HG03175 (cell line): ENCODE measurements around the gene CRYGN.

Experiments
- ATAC-seq: cut with Tn5 transposase; IDR thresholded peaks from one replicate; pipeline ENCODE4 v1.9.1; 2021; ENCODE audit warnings: mild to moderate bottlenecking, moderate library complexity; ENCODE audit not compliant: unreplicated experiment

The CRYGN gene

DNA sequence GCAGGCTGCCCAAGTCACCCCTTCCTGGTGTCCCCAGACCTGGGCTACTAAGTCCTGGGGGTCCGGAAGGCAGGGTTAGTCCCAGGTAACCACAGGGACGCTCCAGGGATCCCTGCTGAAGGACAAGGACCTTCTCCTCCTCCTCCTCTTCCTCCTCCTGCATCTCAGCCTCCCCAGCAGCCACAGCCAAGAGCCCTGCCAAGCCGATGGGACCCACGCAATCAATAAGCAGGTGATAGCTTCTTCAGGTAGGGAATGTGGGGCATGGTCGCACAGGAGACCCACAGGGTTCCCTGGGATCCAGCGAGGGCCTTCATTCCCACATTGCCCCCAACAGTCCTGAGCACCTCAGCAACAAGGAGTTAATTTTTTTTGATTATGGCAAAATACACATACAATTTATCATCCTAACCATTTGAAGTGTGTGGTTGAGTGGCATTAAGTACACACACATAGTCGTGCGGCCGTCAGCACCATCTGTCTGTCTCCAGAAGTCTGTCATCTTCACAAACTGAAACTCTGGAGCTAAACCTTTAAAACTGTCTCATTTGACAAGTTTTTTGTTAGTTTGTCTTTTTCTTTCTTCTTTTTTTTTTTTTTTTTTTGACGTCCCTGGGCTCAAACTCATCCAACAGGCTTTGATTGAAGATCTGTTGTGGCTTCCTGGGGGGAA is 12.1 kb downstream of the CRYGN start:
- ATAC-seq: no peak

DNA sequence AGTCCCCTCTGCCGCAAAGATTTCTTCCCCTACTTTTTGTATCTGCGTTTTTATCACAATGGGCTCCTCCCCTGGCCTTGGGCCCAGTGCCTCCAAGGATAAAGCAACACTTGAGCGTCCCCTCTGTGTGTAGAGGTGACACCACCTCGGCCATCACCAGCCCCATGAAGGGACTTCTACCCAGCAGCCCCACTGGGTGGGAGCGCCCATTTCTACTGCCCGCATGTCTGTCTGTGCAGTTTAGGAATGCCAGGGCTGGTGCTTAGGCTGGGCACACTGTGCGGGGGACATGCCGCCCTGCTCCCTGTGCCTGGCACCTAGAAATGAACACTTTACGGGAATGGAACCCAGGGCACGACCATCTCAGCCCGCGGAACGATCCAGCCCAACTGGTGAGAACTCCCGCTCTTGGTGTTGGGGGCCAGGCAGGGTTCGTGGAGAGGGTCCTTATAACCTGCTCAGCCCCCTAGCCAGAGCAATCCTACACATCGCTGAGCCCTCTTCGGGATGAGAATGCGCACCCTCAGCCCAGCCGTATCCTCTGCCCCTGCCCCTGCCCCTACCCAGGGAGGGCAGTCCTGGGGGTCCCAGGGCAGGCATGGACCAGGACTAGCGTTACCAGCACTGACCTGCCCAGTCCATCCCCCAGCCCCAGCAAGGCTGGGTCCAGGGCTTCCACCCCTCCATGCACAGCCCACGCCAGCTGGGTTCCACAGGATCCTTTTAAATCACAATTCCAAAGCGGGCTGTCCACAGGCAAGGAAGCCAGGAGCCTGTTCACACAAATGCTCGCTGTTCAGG is 12.8 kb downstream of the CRYGN start:
- no peak for ATAC-seq

DNA sequence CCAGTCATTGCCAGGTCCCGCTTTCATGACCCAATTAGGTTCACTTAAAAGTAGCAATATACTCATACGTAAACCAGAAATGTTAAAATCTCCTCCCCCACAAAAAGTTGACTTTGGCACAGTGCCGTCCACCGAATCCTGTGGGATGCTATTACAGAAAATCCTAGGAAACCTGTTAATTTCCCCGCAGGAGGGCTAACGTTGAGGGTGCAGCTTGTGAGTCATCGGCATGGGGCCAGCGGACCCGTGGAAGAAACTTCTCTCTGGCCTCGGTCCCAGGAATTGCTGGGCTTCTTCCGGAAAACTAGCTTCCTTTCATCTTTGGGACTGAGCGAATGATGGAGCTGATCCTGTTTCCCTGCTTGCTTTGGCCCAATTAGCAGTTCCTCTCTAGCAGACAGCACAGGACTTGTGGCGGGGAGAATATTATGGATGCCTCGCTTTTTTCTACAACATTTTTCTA is 13.5 kb downstream of the CRYGN start:
- no peak for ATAC-seq

DNA sequence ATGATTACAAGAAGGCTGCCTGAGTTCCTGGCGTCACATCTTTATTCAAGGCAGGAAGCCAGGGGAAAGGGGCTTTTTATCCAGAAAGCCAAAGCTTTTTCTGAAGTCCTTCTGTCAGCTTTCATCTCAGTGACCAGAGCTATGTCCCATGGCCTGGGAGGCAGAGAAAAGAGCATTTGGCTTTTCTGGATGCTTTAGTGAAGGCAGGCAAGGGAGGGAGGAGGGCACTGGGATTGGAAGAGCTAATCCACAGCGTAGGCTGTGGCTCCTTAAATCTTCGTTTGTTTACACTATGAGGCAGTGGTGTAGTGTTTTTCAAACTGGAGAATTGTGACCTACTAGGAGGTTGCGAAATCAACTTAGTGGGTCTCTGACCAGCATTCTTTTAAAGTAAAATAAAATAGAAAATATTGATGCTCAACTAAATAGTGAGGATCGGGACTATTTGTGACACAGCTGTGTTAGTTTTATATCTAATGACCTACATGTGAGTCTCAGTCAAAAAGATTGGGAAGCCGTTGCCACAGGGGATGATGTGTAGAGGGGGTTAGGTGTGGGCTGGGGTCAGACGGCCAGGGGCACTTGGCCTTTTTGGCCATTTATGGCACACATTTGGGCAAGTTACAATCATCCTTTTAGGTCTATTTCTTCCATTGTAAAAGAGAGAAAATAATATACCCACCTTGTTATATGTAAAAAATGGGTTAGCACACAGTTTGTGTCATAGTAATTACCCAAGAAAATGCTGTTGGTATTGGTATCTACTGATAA is 14.1 kb downstream of the CRYGN start:
- ATAC-seq: no peak

DNA sequence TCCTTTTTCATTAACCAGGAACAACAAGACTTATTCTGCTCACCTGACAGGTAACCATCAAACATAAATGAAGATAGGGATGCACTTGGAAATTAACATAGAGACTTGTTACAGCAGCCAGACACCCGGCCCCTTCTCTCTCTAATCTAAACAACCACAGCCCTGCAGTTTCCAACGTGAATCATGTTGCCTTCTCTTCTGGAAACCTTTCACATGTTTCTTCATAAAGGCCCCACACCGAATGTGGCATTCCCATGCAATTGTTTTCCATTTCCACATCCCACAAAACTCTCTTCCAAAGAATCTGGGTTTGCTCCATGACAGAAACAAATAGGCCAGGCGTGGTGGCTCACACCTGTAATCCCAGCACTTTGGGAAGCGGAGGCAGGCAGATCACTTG is 15.1 kb downstream of the CRYGN start:
- no peak for ATAC-seq

DNA sequence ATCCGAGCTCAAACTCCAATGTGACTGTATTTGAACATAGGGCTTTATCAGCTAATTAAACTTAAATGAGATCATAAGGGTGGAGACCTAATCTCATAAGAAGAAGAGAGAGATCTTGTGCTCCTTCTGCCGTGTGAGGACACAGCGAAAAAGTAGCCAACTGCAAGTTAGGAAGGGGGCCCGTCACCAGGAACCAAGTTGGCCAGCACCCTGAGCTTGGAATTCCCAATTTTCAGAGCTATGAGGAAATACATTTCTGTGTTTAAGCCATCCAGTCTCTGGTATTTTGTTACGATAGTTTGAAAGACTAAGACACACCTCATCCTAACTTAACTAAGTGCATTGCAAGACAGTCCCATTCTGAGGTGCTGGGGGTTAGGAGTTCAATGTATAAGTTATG is 16.0 kb downstream of the CRYGN start:
- ATAC-seq: no peak

DNA sequence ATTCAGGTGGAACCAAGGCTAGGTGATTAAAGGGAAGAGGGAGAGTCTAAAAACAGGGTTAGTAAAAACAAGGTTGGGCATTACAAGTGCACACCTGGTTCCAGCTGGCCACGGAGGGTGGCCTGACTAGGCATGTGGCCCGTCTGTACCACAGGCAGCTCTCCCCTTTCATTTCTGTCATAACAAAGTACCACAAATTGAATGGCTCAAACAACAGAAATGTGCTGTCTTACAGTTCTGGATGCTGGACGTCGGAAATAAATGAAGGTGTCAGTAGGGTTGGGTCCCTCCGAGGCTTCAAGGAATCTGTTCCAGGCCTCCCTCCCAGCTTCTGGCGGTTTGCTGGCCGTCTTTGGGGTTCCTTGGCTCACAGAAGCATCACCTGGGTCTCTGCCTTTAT is 16.7 kb downstream of the CRYGN start:
- ATAC-seq: no peak

DNA sequence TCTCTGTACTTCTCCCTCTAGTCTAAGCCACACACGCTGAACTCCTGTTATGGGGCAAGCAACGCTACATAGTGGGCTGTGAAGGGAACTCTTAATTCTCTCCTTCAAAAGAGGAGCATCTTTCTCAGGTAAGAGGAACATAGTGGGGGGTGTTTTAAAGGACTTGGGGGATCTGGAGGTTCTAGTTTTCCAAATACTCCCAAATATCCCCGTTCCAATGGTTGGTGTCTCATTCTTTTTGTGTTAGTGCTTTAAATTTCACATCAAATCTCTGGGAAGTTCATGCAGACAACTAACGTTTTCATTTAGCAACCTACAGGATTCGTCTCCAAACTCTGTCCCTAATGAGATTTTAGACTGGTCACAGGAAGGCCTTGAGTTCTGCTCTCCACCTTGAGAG is 17.7 kb downstream of the CRYGN start:
- no peak for ATAC-seq

DNA sequence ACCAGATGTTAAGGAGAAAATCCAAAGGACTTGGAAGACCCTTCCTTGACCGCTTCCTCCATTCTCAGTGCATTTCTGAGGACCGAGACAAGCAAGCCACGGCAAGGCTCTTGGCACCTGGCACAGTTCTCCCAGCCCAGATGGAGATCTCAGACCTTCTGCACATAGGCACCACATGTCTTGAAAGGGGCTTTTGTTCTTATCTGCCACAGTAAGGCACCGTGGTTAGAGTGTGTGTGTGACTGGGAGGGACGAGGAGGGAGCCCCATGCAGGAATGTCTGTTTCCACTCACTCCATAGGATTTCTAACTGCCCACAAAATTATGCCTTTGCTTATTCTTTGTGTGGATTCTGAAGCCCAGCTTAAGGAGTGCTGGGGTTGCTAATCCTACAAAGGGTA is 19.8 kb downstream of the CRYGN start:
- no peak for ATAC-seq

DNA sequence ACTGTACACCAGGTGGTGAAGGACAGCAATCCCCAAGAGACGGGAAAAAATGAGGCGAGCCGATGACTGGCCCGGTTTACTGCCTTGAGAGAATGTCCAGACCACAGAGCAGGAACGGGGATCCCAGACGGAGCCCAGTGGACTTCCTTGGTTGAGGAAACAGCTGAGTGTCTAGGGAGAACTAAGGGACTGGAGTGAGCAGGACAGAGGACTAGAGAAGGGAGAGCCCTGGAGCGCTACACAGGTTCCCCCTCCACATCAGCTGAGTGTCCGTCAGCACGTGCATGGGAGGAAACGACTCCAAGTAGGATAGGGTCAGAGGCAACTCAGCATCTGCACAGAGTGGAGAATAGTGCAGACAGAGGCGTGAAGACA is 23.0 kb downstream of the CRYGN start:
- ATAC-seq: no peak

DNA sequence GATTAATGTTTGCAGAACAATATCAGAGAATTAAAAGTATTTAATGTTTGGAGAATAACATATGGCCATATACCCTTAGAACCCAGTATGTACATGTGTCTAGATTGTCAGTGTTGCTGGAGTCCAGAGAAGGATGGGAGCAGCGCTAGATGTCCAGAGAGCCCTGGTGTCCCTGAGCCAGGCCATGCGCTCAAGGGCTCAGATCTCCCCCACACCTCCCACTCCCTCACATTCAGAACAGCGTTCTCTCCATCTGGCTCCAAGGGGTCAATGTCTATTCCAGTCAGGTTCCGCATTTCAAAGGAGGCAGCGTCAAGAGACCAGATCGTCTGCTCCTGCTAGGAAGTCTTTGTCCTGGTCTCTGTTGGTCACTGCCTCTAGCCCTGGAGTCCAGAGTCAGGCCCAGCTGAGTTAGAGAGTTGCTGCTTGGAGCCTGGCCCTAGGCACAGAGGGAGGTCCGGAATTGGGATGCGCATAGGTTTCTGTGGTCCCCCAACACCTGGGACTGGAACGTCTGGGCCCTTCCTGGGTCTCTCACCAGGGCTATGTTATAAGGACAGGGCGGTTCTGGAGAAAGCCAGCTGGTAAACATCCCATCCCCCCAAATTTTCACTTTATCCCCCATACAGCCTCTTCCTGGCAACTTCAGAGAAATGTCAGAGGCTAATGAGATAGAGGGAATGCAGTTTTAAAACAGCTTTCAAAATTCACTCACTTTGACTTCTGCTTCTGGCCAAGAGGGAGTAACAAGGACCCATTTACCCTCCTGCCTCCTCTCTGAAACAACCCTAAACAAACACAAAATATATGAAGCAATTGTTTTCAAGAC is 23.6 kb downstream of the CRYGN start:
- no peak for ATAC-seq

DNA sequence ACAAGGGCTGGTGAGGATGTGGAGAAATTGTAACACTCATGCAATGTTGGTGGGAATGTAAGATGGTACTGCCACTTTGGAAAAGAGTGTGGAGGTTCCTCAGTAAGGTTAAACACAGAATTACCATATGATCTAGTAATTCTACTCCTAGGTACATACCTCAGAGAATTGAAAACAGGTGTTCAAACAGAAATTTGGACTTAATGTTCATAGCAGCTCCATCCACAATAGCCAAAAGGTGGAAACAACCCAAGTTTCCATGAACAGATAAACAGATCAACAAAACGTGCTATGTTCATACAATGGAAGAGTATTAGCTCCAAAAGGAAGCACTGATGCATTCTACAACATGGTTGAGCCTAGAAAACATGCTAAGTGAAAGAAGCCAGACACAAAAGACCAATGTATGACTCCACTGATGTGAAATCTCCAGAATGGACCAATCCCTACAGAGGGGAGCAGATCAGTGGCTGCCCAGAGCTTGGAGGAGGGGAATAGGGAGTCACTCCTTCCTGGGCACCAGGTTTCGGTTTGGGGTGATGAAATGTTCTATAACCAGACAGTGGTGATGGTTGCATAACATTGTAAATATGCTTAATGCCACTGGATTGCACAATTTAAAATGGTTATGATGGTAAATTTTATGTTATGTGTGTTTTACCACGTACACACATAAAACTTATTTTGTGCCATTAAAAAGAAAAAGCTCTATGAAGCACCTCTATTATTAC is 24.4 kb downstream of the CRYGN start:
- no peak for ATAC-seq

DNA sequence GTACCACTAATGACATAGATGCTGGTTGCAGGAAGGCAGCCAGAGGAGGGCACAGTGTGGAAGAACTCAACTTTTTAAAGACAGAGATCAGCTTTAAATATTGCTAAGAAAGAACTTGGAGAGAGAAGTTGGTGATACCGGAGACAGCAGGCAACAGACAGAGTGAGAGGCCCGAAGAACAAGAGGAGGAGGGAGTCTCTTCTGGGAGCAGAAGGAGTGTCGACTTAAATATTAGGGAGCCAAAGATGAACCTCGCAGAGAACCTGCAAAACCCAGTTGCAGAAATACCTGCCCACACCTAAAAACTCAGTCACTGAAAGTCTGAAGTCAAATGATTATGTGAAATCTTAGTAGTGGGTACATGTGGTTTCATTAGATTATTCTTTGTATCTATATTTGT is 26.7 kb downstream of the CRYGN start:
- ATAC-seq: no peak

DNA sequence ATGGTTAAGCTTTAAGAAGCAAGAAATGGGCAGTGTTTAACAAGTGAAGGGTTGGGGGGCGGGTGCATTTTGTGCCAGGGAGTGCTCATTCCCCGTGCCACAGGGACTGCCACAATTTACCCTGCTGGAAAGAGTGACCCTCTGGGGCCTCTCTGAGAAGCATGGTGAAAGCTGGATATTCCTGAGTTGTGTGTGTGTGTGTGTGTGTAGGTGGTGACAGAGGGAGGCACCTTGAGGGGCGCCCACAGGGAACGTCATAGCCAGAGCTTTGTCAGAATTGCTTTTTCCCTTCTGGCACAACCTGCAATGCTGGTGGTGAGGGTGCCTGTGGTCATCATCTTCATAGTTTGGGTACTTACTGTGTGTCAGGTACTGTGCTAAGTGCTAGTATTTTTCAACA is 27.6 kb downstream of the CRYGN start:
- no peak for ATAC-seq

DNA sequence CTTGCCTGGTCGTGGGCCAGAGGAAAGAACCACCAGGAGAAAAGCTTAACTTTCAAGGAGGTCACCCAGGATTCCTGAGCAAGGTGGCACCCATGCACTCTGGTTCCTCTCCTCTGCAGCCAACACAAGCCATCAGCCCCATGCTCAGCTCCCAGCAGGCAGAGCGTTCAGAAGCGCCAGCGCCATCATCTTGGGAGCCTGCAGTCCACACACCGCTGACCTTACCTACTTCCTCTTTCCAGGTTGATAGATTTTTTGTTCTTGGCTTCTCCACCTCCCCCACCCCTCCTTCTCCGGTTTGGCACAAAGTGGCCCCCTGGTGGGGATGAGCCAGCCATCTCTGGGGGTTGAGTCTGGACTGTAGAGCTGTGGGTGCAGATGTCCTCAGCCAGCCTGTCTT is 28.4 kb downstream of the CRYGN start:
- no peak for ATAC-seq

DNA sequence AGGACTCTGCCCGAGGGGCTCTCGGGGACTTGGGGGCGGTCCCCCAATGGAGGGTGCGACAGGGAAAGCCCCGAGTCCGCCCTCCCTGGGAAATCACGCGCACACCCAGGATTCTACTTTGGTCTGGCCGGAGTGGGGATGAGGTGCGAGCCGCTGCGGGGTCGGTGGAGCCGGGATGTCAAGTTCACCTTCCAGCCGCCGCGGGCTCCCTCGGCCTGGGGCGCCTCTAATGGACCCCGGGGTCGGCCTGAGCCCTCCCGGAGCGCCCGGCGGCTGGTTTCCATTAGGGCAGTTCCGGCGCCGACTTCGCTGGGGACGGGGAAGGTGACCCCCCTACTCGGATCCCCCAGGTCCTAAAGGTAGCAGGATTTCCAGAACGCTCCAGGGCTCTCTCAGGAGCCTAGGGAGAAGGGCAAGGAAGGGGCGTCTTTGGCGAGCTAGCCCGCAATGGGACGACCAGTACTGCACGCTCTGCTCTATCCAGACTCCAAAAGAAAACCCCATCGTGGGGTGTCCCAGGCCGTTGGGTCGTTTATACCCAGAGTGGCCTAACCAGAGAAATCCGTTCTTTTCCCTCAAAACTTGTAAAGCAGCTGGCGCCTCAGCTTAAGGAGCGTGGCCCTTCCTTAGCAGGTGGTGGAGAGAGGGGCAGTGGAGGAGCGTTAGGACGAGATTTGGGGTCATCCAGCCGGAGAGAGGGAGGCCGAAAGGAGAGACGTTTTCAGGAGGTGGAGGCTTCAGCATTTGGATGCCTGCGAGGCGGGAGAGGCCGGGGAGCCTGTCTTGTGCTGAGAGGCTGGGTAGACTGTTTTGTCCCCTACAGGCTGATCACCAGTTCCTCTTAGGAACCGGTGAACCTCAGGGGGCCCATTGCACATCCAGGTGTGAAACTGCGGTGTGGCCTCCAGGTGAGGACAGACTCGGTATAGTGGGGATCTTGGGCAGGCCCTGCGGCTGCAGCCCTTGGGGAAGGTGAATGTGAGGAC is 29.2 kb downstream of the CRYGN start:
- no peak for ATAC-seq

DNA sequence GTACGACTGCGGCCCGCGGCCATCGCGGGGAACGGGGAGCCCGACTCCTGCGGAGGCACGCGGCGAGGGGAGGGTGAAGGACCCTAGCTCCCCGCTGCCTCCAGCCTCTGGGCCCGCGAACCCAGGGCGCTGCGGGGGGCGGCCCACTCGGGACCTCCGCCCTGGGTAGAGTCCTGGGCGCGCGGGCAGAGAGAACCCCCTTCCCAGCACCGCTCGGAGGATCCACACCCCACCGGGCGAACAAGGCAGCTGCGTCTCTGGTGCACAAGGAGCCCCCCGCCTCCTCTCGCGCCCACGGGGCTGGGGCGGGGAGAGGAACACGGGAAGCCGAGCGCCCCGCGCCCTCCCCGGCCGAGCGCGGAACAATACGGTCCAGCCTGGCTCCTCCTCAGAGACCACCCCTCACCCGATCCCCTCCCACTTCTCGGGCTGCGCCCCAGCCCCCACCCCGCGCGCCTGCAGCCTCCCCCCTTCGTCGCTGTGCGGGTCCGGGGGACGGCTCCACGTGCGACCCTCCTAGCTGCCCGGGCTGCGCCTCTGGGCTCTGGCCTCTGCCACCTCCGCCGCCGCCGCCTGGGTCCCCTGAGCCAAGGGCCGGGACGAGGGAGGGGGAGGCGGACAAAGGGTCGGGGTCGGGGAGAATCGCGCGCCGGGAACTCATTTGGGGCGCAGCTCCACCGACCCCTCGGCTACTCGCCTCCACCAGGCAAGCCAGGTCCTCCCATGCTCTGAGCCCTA is 30.1 kb downstream of the CRYGN start, which contains the start of gene WDR86:
Gene WDR86 (minus strand): TSS at position 372 of the 738 bp plus-strand sequence. CDS start 449 bp downstream, outside the sequence.
- ATAC-seq: no peak
